Measurements from ENCODE around the gene ARL5A. TPM values are rescaled to one million over a fixed set of nuclear protein-coding genes. Genes with fewer than 3 reads are reported as not detected.
A peak's percentile ranks its signal among the peaks of the same experiment; 100 is the strongest.

Gene ARL5A
- total and polyA plus RNA-seq, 12 donors, result 8.3 to 62.3 (median 55.6) TPM

DNA sequence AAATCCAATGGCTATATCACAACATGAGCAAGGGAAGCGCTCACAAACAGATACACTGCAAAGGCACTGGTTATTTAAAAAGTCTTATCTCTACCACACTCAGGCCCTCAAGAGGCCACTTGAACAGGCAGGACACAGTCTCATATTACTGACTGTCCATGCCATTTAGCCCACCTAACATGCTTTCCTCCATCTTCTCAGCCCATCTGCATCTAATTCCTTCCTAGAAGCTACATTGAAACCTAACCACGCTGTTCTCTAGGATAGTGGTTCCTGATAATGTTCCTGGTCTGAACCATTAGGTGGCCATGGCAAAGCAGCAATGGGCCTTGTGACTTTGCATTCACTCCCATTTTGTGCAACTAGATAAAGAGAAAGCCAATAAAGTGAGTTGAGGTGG lies 71.4 kb downstream of the ARL5A start:
- 65 to 82% methylated on average over 2 of the region's 2 CpGs for WGBS, 2 donors
- H3K27ac ChIP-seq, result no peak overlapping the region

GRCh38 chr2:151754253-151754897 lies 73.8 kb downstream of the ARL5A start:
- no peak overlapping the region for H3K4me3 ChIP-seq
- no peaks in the 10 kb centered on the region for H3K36me3 ChIP-seq
- peaks cover 0 to 30% (median 10%) of the 10 kb centered on the region in 9 donors for H3K4me1 ChIP-seq
- intact Hi-C loops (cut with DNase I), result no loop called here
- 88% methylated on average over 1 of the region's 1 CpG for WGBS, 2 donors
- no peaks in the 10 kb centered on the region for H3K27me3 ChIP-seq
- TF ChIP-seq CTCF (IDR thresholded peaks at IDR 0.05), result no peak
- DNase-seq, result no peak
- ATAC-seq, result peak in 1 of 8 donors; percentile 53
- H3K27ac ChIP-seq, result no peak overlapping the region
- no peaks in the 10 kb centered on the region for H3K9me3 ChIP-seq

More for the DNA sequence above, 71.4 kb downstream of the ARL5A start:
- Histone ChIP-seq H3K4me3 (no peak overlapping the region), H3K9me3 (no peaks in the 10 kb centered on the region), H3K27me3 (no peaks in the 10 kb centered on the region), H3K36me3 (no peaks in the 10 kb centered on the region), H3K4me1 (peaks cover 0 to 30% (median 10%) of the 10 kb centered on the region in 9 donors)
- intact Hi-C loops (cut with DNase I), result no loop called here
- peak in 6 of 8 donors; percentile 41 to 78 (median 73) for ATAC-seq
- TF ChIP-seq CTCF (IDR thresholded peaks at IDR 0.05), result no peak
- DNase-seq, result no peak

DNA sequence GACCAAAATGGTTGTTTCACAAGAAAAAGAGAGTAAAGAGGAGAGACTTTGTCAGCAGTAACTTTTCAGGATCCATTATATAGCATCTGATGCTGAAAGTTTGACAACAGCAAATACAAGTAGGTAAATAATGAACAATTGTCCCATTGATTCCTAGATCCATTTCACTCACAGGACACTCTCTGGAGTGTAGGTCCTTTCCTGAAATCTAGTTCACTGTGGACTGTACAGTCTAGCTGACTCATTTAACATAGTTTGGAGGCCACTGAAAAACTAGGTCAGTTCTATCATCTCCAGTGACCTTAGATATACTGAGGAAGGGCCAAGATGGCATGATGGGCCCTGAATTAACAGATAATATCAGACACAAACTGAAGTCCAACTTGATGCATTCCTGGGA lies 74.7 kb downstream of the ARL5A start:
- Histone ChIP-seq H3K36me3 (no peaks in the 10 kb centered on the region), H3K4me1 (peaks cover 0 to 29% (median 10%) of the 10 kb centered on the region in 9 donors), H3K27ac (no peak overlapping the region), H3K4me3 (no peak overlapping the region), H3K27me3 (no peaks in the 10 kb centered on the region), H3K9me3 (no peaks in the 10 kb centered on the region)
- no peak for DNase-seq
- intact Hi-C loops (cut with DNase I), result no loop called here
- no peak for ATAC-seq
- no peak for TF ChIP-seq CTCF (IDR thresholded peaks at IDR 0.05)

Other genes starting within 250 kb of the ARL5A start
- gene NEB, start 93.9 kb downstream of the ARL5A start, total RNA-seq, result 10 to 100 TPM in 3 of 10 donors, 1 to 10 TPM in 6, under 1 TPM in 1; 0.32 to 19.4 (median 5.8) TPM
- 1 to 10 TPM in 1 of 2 donors, under 1 TPM in 1; 0.33 to 4.3 TPM for gene NEB, start 93.9 kb downstream of the ARL5A start, polyA plus RNA-seq